Stimulated activated CD8-positive, alpha-beta memory T cell treated with anti-CD3 and anti-CD28 coated beads, Interleukin-4, amount 100 ng/mL, for 1 hour (primary cell): ENCODE results near the gene ING5.
"Not testable (repeated sequence)": the region's sequence is repeated elsewhere in the genome, so short reads cannot be mapped to it uniquely, and the experiment has no call there.

Source experiments
- DNase-seq, 2 donors: peaks; one replicate each; pipeline ENCODE4 v3.0.0-alpha.2; 2020; ENCODE audit warnings: low read depth in 2 of 2, low spot score in 1 of 2

ING5 gene

DNA sequence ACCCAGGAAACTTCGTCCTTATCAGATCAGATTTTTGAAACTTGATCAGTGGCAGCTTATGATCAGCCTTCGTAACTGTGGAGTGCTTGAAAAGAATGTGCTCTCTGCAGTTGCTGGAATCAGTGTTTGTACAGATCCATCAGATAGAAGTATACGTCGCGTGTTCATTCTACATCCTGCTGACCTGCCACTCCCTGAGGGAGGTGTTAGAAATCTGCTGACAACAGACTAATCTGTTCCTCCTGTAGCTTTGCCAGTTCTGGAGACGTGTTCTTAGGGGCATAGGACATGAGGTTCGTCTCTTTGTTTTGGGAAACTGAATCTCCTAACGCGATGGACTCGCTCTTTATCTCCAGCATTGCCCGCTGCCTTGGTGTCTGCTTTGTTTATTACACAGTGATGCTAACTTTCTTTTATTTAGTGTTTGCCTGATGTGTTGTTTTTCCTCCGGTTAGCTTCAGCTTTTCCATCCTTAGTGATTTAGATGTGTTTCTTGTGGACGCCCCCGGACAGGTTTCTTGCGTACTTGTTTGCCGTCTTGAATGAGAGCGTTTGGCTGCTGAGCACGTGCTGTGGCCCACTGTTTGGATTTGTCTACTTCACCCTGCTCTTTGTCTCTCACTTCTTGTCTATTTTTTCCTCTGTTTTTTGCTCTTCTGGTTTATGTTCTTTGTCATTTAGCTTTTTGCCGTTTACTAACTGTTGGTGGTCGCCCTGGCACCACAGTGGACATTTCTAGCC lies 57.4 kb downstream of the ING5 start:
- DNase-seq, result no peak

GRCh38 chr2:241759893-241760292 lies 58.1 kb downstream of the ING5 start:
- DNase-seq, result not testable (repeated sequence)

GRCh38 chr2:241760301-241760771 lies 58.5 kb downstream of the ING5 start:
- no peak for DNase-seq

GRCh38 chr2:241762321-241762932 lies 60.6 kb downstream of the ING5 start:
- no peak for DNase-seq

- peak; percentile 42 to 53 for DNase-seq
Observed at GRCh38 chr2:241762933-241763369, 61.1 kb downstream of the ING5 start.

DNA sequence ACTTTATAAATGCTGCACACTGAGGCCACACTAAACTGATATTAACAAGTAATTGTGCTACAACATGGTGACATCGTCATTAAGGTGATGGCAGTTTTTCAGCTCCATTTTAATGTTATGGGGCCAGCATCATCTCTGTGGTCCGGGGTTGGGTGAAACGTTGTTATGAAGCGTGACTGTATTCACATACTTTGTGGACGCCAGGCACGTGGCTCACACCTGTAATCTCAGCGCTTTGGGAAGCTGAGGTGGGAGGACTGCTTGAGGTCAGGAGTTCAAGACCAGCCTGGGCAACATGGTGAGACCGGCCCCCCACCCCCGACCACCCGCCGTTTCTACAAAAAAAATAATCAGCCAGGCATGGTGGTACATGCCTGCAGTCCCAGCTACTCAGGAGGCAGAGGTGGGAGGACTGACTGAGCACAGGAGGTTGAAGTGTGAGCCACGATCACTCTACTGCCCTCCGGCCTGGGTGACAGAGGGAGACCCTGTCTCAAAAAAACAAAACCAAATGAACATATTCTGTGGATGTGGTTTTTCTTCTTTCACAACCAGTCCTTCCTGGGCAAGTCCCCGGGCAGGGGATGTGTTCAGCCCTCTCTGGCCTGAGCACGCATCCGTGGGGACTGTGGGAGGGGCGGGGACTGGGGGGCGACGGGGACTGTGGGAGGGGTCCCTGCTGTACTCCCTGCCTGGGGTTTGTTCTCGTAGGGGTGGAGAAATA lies 61.9 kb downstream of the ING5 start:
- DNase-seq, result no peak

DNA sequence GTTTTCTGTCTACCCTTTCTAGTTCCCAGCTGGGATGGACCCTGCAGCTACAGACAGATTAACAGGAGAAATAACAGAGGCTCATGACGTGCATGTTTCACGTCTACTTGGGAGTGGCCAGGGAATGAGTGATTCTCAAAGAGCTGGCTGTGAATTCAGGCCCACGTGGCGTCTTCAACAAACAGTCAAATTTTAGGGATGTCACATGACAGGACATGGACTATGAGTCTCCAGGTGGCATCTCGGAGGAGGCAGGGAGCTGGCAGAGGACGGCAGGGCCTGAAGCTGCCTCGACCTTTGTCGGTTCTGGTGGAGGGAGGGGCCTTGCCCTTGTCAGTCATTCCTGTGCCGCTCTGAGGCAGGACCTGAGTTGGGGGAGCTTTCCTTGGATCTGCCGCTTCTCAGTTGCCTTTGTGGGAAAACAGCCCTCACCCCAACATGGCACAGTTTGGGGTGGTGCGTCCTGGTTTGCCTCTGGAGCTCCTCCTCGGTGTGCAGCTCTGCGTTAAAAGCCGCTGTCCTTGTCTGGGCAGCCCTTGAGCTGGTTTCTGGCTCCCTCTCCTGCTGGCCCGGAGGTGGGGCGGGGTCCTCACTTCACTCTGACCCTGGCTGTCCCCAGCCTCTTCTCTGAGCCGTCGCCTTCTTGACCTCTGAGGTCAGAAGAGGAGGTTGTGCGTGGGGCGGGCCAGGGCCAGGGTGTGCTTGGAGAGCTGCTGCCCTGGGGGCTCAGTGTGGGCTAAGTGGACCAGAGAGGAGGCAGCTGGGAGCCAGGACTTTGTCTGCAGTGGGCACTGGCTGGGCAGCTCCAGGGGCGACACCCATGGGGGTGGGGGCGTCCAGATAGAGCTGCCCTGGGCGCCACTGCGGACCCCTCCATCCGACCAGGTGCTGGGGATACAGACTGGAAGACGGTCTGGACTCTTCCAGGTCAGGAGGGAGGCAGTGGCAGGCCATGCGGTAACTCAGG lies 62.7 kb downstream of the ING5 start:
- DNase-seq, result no peak

DNA sequence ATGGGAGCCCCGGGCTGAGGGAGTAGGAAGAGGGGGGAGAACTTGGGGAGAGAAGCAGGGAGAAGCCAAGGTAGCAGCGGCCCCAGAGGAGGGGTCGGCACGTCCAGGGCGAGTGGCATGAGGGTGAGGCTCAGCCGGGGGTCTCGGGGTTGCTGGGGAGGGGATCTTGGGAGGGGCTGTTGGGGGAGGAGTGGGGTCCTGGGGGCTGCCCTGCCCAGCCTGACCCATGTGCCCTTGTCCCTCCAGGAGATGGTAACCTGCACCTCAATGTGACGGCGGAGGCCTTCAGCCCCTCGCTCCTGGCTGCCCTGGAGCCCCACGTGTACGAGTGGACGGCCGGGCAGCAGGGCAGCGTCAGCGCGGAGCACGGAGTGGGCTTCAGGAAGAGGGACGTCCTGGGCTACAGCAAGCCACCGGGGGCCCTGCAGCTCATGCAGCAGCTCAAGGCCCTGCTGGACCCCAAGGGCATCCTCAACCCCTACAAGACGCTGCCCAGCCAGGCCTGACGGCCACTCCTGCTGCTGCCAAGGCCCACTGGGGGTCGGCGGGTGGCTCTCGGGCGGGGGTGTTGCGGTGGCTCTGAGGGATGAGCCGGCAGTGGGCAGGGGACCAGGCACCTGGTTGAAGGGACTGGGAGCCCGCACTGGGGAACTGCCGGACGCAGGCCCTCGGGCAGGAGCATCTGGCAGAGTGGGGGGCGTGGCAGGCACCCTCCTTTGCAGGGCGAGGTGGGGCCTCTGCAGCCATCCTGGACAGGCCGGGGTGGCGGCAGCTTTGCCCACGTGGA lies 65.8 kb downstream of the ING5 start:
- no peak for DNase-seq

DNA sequence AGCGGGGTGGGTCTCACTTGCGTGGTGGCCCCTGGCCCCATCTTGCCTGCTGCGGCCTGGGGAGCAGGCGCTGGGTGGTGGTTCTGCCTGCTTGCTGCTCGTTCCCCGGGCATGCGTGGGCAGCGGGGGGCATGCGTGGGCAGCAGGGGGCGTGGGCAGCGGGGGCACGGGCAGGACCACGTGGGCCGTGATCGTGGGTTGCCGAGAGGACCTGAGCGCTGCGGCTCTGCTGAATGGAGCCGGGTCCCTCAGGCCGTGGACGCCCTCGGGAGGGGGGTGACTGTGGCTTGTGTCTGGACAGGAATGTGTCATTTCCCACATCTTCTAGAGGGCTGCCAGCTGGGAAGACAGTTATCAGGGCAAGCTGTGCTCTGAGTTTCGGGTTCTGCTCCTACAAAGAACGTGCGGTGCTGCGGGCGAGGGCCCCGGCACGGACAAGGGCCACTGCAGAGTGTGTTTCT lies 66.4 kb downstream of the ING5 start:
- DNase-seq, result no peak

DNA sequence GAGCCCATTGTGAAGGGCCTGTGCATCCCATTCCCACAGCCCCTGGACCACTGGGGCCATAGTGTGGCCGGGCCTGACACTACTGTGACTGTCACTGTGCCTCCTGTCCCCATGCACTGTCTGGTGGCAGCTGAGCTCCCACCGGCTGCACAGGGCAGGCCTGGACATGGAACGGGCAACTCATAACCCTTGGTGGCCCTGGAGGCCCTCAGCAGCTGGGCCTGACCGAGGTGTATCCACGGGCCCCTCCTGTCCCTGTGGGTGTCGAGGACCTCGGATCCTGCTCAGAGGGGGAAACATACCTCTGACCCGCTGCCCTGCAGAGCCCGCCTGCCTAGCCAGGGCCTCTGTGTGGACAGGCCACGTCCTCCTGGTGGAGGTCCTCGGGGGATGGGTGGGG lies 67.0 kb downstream of the ING5 start:
- DNase-seq, result no peak

DNA sequence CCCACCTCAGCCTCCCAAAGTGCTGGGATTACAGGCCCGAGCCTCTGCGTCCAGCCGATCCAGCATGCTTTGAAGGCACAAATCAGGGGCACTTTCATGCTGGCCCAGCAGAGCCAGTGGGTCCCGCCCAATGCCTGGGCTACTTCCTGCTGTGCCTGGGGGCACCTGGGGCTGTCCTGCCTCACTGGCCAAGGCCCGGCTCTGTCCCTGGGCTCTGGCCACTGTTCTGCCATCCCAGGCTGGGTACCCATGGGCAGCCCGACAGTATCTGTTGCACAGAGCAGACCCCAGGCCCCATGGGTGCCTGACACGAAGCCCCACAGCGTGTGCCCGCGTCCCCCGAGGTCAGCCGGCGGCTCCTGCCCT lies 68.0 kb downstream of the ING5 start:
- no peak for DNase-seq

- no peak for DNase-seq
Observed at GRCh38 chr2:241770185-241770935, 68.5 kb downstream of the ING5 start.

DNA sequence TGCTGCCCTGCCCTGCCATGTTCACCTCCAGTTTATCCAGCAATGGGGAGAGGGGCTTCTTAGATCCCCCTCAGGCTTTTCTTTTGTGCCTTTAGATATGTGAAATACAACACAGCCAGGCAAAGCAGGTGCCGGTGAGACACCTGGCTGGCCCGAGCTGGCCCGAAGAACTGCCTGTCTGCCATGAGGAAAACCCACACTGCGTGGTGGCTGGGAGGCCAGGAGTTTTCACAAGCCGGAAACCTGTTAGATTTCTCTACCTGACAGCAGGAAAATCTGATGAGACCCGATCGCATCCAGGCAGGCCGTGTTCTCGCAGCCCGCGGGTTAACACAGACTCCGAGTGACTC lies 69.1 kb downstream of the ING5 start:
- DNase-seq, result no peak

DNA sequence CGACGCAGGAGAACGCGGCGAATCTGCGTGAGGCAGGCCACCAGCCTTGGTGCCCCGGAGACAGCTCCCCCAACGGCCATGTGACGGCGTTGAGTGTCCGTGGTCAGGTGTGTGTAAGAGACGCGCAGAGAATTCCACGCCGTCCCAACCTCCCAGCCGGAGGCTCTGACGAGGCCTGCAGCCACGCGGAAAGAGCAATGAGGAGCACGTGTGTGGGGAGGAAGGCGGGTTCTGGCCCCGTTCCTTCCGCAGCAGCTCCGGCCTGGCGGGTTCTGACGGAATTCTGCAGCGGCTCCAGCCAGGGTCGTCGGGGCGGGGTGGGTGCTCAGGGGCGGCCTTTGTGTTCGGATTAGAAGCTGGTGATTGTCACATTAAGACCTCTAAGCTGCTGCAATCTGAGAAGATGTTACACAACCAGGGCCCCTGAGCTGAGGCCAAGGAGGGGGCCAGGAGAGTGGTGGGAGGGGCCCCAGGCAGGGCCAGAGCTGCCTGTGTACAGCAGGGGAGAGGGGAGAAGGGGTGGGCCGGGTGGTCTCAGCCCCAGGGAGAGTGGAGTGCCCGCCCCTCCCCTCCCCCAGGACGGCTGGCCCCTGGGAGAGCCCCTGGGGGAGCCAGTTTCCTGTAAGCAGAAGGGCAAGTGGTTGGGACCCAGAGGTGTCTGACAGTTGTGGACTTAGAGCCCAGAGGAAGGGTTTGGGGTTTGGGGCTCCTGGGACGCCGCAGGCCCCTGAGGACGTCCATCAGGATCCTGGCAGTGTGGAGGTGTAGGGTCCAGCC lies 69.6 kb downstream of the ING5 start:
- no peak for DNase-seq

DNA sequence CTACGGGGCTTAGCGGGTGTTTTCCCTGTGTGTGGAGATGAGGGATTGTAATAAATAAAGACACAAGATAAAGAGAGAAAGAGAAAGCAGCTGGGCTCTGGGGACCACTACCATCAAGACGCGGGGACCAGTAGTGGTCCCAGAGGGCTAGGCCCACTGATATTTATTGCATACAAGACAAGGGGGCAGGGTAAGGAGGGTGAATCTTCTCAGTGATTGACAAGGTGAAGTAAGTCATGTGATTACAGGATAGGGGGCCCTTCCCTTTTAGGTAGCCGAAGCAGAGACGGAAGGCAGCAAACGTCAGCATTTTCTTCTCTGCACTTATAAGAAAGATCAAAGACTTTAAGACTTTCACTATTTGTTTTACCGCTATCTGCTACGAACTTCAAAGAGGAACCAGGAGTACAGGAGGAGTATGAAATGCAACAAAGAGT lies 70.2 kb downstream of the ING5 start:
- DNase-seq, result no peak

DNA sequence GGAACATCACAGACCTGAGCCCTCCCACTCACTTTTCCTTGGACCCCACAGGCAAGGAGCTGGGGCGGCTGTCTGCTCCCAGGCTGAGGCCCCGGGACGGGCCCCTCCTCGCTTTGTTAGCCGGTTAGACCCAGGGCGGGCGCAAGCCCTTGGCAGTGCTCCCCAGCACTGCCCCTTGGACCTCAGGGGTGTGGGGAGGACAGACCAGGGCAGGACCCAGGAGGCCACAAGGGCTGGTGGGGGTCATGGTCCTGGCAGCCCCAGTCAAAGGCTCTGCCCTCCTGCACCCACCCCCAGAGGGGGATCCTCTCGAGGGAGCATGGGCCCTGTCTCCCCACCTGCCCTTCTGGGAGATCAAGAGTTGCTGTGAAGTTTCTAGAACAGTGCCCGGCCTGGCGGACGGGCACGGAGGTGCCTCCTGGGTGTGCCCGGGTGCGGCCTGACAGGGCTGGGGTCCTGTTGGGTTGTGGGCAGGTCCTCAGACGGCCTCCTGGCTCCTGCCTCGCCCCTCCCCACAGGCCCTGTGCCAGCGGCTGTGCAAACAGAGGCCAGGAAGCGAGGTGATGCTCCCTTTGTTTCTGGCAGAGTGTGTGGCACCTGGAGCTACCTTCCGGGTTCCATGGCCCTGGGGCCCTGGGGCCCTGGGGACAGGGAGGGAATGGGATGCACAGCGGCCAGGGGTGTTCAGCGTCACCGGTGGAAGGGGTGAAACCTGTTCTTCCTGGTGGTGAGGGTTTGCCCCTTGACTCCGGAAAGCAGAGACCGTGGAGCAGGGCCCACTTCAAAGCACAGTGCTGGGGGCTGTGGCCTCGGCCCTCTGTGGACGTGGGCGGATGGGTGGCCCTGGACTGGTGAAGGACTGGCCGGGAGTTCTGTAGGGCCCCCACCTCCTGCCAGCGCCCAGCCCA lies 71.9 kb downstream of the ING5 start:
- no peak for DNase-seq

GRCh38 chr2:241774419-241775222 lies 72.8 kb downstream of the ING5 start:
- DNase-seq, result no peak
